Measurements from ENCODE around the gene INPP5F. TPM values are rescaled to one million over a fixed set of nuclear protein-coding genes. Genes with fewer than 3 reads are reported as not detected.

INPP5F gene
- total and polyA plus RNA-seq, 2 donors (not counting 1 experiment from before 2014, with no cell fraction given): 15.0 to 23.3 TPM

- no peak overlapping the region for H2AFZ ChIP-seq (ENCODE audit: low read length)
- H3K27ac ChIP-seq (ENCODE audit: insufficient read depth, low read length): no peak overlapping the region
- H4K20me1 ChIP-seq (ENCODE audit: control insufficient read depth, extremely low read depth, insufficient read depth, low read length): no peaks in the 10 kb centered on the region
- H3K9me3 ChIP-seq (ENCODE audit: control insufficient read depth, insufficient read depth, low read depth, low read length): no peaks in the 10 kb centered on the region
- no peaks in the 10 kb centered on the region for H3K27me3 ChIP-seq (ENCODE audit: control insufficient read depth, insufficient read depth, low read length)
- no peaks in the 10 kb centered on the region for H3K79me2 ChIP-seq (ENCODE audit: control insufficient read depth, insufficient read depth, low read length)
- no peaks in the 10 kb centered on the region for H3K4me1 ChIP-seq (ENCODE audit: control insufficient read depth, extremely low read depth, insufficient read depth, low read length)
- no peak for DNase-seq (ENCODE audit: low read depth in 2 of 2)
- no peaks in the 10 kb centered on the region for H3K36me3 ChIP-seq (ENCODE audit: control insufficient read depth, insufficient read depth, low read length)
- TF ChIP-seq CTCF (conservative IDR thresholded peaks at IDR 0.05 in 1 of 2, IDR thresholded peaks at IDR 0.05 in 1 of 2; ENCODE audit: low read depth in 1 of 2, low read length in 2 of 2) (no peak), EZH2 (IDR thresholded peaks at IDR 0.05; ENCODE audit: low read length, missing control alignments) (no peak)
- H3K4me3 ChIP-seq (replicated peaks in 1 of 4; ENCODE audit: control extremely low read depth in 1 of 4, insufficient read depth in 1 of 4, low read depth in 3 of 4, low read length in 4 of 4): no peak overlapping the region
- H3K4me2 ChIP-seq (ENCODE audit: extremely low read depth, insufficient read depth, low read length): no peak overlapping the region
- no peak overlapping the region for H3K9ac ChIP-seq (ENCODE audit: insufficient read depth, low read length)
These were observed 23.0 kb downstream of the INPP5F start for GRCh38 chr10:119748871-119749270.

GRCh38 chr10:119749455-119749854 lies 23.6 kb downstream of the INPP5F start:
- no peak overlapping the region for H3K27ac ChIP-seq (ENCODE audit: insufficient read depth, low read length)

GRCh38 chr10:119750391-119751230 lies 24.8 kb downstream of the INPP5F start:
- TF ChIP-seq CTCF (conservative IDR thresholded peaks at IDR 0.05 in 1 of 2, IDR thresholded peaks at IDR 0.05 in 1 of 2; ENCODE audit: low read depth in 1 of 2, low read length in 2 of 2): peak; percentile 99
- no peak for TF ChIP-seq EZH2 (IDR thresholded peaks at IDR 0.05; ENCODE audit: low read length, missing control alignments)
- peak; percentile 72 to 86 for DNase-seq (ENCODE audit: low read depth in 2 of 2)
- no peak overlapping the region for H3K9ac ChIP-seq (ENCODE audit: insufficient read depth, low read length)

More at GRCh38 chr10:119749455-119749854, 23.6 kb downstream of the INPP5F start:
- Histone ChIP-seq H3K4me1 (ENCODE audit: control insufficient read depth, extremely low read depth, insufficient read depth, low read length) (no peaks in the 10 kb centered on the region), H3K4me3 (replicated peaks in 1 of 4; ENCODE audit: control extremely low read depth in 1 of 4, insufficient read depth in 1 of 4, low read depth in 3 of 4, low read length in 4 of 4) (no peak overlapping the region), H3K9me3 (ENCODE audit: control insufficient read depth, insufficient read depth, low read depth, low read length) (no peaks in the 10 kb centered on the region), H2AFZ (ENCODE audit: low read length) (no peak overlapping the region), H3K27me3 (ENCODE audit: control insufficient read depth, insufficient read depth, low read length) (no peaks in the 10 kb centered on the region), H3K79me2 (ENCODE audit: control insufficient read depth, insufficient read depth, low read length) (no peaks in the 10 kb centered on the region), H3K36me3 (ENCODE audit: control insufficient read depth, insufficient read depth, low read length) (no peaks in the 10 kb centered on the region), H4K20me1 (ENCODE audit: control insufficient read depth, extremely low read depth, insufficient read depth, low read length) (no peaks in the 10 kb centered on the region), H3K4me2 (ENCODE audit: extremely low read depth, insufficient read depth, low read length) (no peak overlapping the region), H3K9ac (ENCODE audit: insufficient read depth, low read length) (no peak overlapping the region)
- no peak for DNase-seq (ENCODE audit: low read depth in 2 of 2)
- TF ChIP-seq EZH2 (IDR thresholded peaks at IDR 0.05; ENCODE audit: low read length, missing control alignments) (no peak), CTCF (conservative IDR thresholded peaks at IDR 0.05 in 1 of 2, IDR thresholded peaks at IDR 0.05 in 1 of 2; ENCODE audit: low read depth in 1 of 2, low read length in 2 of 2) (no peak)

More at GRCh38 chr10:119750391-119751230, 24.8 kb downstream of the INPP5F start:
- Histone ChIP-seq H2AFZ (ENCODE audit: low read length) (no peak overlapping the region), H3K9me3 (ENCODE audit: control insufficient read depth, insufficient read depth, low read depth, low read length) (no peaks in the 10 kb centered on the region), H3K4me1 (ENCODE audit: control insufficient read depth, extremely low read depth, insufficient read depth, low read length) (no peaks in the 10 kb centered on the region), H3K4me3 (replicated peaks in 1 of 4; ENCODE audit: control extremely low read depth in 1 of 4, insufficient read depth in 1 of 4, low read depth in 3 of 4, low read length in 4 of 4) (no peak overlapping the region), H3K27ac (ENCODE audit: insufficient read depth, low read length) (no peak overlapping the region), H4K20me1 (ENCODE audit: control insufficient read depth, extremely low read depth, insufficient read depth, low read length) (no peaks in the 10 kb centered on the region), H3K36me3 (ENCODE audit: control insufficient read depth, insufficient read depth, low read length) (no peaks in the 10 kb centered on the region), H3K27me3 (ENCODE audit: control insufficient read depth, insufficient read depth, low read length) (no peaks in the 10 kb centered on the region), H3K4me2 (ENCODE audit: extremely low read depth, insufficient read depth, low read length) (no peak overlapping the region), H3K79me2 (ENCODE audit: control insufficient read depth, insufficient read depth, low read length) (no peaks in the 10 kb centered on the region)
